MCF 10A (cell line): Measurements from ENCODE around the gene PADI1. TPM values are rescaled to one million over a fixed set of nuclear protein-coding genes. Genes with fewer than 3 reads are reported as not detected.
A peak's percentile ranks its signal among the peaks of the same experiment; 100 is the strongest.

Experiments
- BruUV-seq: library from RNA; stranded (reverse); fragments of 400-500 nt; replicated peaks from 2 replicates; lab custom pipeline; 2021; lab: Mats Ljungman, UMichigan
- CTCF ChIA-PET: fragments of 300-600 bp; sonication (Branson Sonifier 250); formaldehyde crosslinking; extraction: SDS; loops from one replicate; lab custom pipeline; 2021; ENCODE audit warnings: antibody characterized with exemption, inconsistent platforms; lab: Yijun Ruan, JAX
- POLR2A ChIA-PET: fragments of 300-600, 350-650 bp; sonication (Branson Sonifier 250); formaldehyde crosslinking; extraction: SDS; loops from one replicate; lab custom pipeline; 2020; ENCODE audit warnings: antibody characterized with exemption, inconsistent platforms; lab: Yijun Ruan, JAX
- DNase-seq: peaks from one replicate; pipeline ENCODE4 v3.0.0-alpha.2; 2018; ENCODE audit not compliant: unreplicated experiment
- H3K27ac Mint-ChIP-seq: one replicate; pipeline ENCODE4 v1.8.0; 2022; ENCODE audit warnings: mild to moderate bottlenecking, low read depth, mixed read lengths; ENCODE audit not compliant: unreplicated experiment
- H3K27me3 Mint-ChIP-seq: one replicate; pipeline ENCODE4 v1.8.0; 2022; ENCODE audit warnings: mixed read lengths; ENCODE audit not compliant: insufficient read depth, unreplicated experiment
- H3K36me3 Mint-ChIP-seq: one replicate; pipeline ENCODE4 v1.8.0; 2022; ENCODE audit warnings: mild to moderate bottlenecking, moderate library complexity, mixed read lengths; ENCODE audit not compliant: insufficient read depth, unreplicated experiment
- H3K4me1 Mint-ChIP-seq: one replicate; pipeline ENCODE4 v1.8.0; 2022; ENCODE audit warnings: mixed read lengths; ENCODE audit not compliant: insufficient read depth, unreplicated experiment
- H3K4me3 Mint-ChIP-seq: one replicate; pipeline ENCODE4 v1.8.0; 2022; ENCODE audit warnings: mild to moderate bottlenecking, moderate library complexity, mixed read lengths; ENCODE audit not compliant: unreplicated experiment
- H3K9me3 Mint-ChIP-seq: one replicate; pipeline ENCODE4 v1.8.0; 2022; ENCODE audit warnings: mixed read lengths; ENCODE audit not compliant: unreplicated experiment
- intact Hi-C: fragments of 100-400 bp; cut with micrococcal nuclease; formaldehyde crosslinking; loops from 2 replicates; pipeline ENCODE4 v1.14.1; 2022
- total RNA-seq: library from RNA; stranded (reverse); gene quantifications from 2 replicates; pipeline ENCODE4 v1.2.3, GENCODE V29; 2022
- TF ChIP-seq, protein P1 (sequence below): fragments of 200-600 bp; IDR thresholded peaks from one replicate; pipeline ENCODE4 v1.8.0; 2022; ENCODE audit warnings: antibody characterized with exemption, mild to moderate bottlenecking; ENCODE audit not compliant: unreplicated experiment

Gene PADI1
- total RNA-seq, 1 experiment from 2014 or later: 0.58 TPM

GRCh38 chr1:17207966-17208418 lies 3.1 kb downstream of the PADI1 start:
- ChIA-PET POLR2A (interaction anchor here (0.7 to 1.2 kb wide), 4 partner anchors 16 to 80 kb away, joined by 3 to 4 read pairs (median 3); no protein-coding TSS in a partner anchor), CTCF (interaction anchor here (0.5 to 1.9 kb wide), 5 partner anchors 8 to 937 kb away, joined by 3 to 6 read pairs (median 3); no protein-coding TSS in a partner anchor)
- TF ChIP-seq, protein P1, sequence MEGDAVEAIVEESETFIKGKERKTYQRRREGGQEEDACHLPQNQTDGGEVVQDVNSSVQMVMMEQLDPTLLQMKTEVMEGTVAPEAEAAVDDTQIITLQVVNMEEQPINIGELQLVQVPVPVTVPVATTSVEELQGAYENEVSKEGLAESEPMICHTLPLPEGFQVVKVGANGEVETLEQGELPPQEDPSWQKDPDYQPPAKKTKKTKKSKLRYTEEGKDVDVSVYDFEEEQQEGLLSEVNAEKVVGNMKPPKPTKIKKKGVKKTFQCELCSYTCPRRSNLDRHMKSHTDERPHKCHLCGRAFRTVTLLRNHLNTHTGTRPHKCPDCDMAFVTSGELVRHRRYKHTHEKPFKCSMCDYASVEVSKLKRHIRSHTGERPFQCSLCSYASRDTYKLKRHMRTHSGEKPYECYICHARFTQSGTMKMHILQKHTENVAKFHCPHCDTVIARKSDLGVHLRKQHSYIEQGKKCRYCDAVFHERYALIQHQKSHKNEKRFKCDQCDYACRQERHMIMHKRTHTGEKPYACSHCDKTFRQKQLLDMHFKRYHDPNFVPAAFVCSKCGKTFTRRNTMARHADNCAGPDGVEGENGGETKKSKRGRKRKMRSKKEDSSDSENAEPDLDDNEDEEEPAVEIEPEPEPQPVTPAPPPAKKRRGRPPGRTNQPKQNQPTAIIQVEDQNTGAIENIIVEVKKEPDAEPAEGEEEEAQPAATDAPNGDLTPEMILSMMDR: no peak
- H3K27me3 Mint-ChIP-seq: no peaks in the 10 kb centered on the region
- no peak overlapping the region for H3K4me3 Mint-ChIP-seq
- H3K4me1 Mint-ChIP-seq: peaks cover 27% of the 10 kb centered on the region
- no peaks in the 10 kb centered on the region for H3K9me3 Mint-ChIP-seq
- no peaks in the 10 kb centered on the region for H3K36me3 Mint-ChIP-seq
- no TSS peak for BruUV-seq
- intact Hi-C loops: no loop called here
- DNase-seq: peak; percentile 92
- no peak overlapping the region for H3K27ac Mint-ChIP-seq

DNA sequence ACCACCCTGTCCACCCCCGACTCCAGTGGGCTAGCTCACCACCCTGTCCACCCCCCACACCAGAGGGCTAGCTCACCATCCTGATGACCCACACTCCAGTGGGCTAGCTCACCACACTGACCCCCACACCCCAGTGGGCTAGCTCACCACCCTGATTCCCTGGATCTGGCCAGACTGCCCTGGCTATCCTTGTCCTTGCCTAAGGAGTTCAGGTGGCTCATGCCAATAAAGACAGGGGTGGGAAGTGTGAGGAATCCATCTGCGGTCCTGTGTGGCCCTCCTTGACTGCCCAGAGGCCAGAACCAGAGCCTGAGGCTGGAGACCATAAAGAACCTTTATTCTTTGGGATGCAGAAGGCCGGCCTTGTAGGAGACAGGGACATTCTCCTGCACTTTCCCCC lies 3.6 kb downstream of the PADI1 start:
- Mint-ChIP-seq H3K27ac (no peak overlapping the region), H3K9me3 (no peaks in the 10 kb centered on the region), H3K36me3 (no peaks in the 10 kb centered on the region), H3K27me3 (no peaks in the 10 kb centered on the region), H3K4me3 (no peak overlapping the region), H3K4me1 (peaks cover 31% of the 10 kb centered on the region)
- TF ChIP-seq, protein P1: no peak
- intact Hi-C loops: no loop called here
- POLR2A ChIA-PET: interaction anchor here (0.7 to 1.2 kb wide), 3 partner anchors 17 to 80 kb away, joined by 3 to 4 read pairs (median 3); no protein-coding TSS in a partner anchor
- no peak for DNase-seq
- BruUV-seq: no TSS peak
- CTCF ChIA-PET: interaction anchor here (0.6 to 1.5 kb wide), 3 partner anchors 7 to 936 kb away, joined by 3 to 6 read pairs (median 3); no protein-coding TSS in a partner anchor

DNA sequence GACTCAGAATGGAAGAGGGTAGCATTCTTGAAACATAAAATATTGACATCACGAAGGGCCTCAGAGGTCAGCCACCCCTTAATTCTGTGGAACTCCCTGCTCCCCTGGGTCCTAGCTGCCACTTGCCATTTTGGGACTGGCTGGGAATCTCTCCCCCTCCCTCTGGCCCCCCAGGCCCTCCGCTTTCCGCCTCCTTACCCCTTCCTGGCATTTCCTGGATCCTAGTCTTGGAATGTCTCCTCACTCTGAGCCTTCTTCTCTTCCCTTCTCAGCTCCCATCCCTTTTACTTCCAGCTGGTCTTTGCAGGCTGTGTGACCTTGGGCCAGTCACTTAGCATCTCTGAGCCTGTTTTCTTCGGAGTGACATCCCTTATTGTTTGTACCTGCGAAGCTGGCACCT lies 4.5 kb downstream of the PADI1 start:
- Mint-ChIP-seq H3K27ac (peak overlapping the region; percentile 59), H3K36me3 (no peaks in the 10 kb centered on the region), H3K4me1 (peaks cover 37% of the 10 kb centered on the region), H3K9me3 (no peaks in the 10 kb centered on the region), H3K27me3 (no peaks in the 10 kb centered on the region), H3K4me3 (no peak overlapping the region)
- CTCF ChIA-PET: interaction anchor here (0.6 kb wide), 1 partner anchor 9 kb away, joined by 4 read pairs; no protein-coding TSS in a partner anchor
- TF ChIP-seq, protein P1: no peak
- no peak for DNase-seq
- intact Hi-C loops: no loop called here
- no TSS peak for BruUV-seq
- POLR2A ChIA-PET: no interaction called here

DNA sequence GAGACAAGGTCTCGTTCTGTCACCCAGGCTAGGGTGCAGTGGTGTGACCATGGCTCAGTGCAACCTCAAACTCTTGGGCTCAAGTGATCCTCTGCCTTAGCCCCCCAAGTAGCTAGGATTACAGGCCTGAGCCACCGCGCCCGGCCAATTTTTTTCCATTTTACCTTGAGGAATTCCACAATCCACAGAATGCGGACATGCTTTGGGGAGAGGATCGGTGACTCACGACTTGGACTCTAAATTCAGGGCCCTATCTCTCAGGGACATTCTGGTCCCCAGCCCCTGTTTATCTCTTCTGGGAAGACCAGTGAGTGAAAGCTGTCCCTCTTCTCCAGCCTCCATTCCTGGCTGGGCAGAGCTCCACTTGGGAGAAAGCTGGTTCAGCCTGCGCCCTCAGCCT lies 5.2 kb downstream of the PADI1 start:
- DNase-seq: no peak
- no peak overlapping the region for H3K4me3 Mint-ChIP-seq
- intact Hi-C loops: no loop called here
- ChIA-PET POLR2A (no interaction called here), CTCF (interaction anchor here (0.5 kb wide), 1 partner anchor 11 kb away, joined by 4 read pairs; no protein-coding TSS in a partner anchor)
- no TSS peak for BruUV-seq
- H3K4me1 Mint-ChIP-seq: peaks cover 41% of the 10 kb centered on the region
- H3K27me3 Mint-ChIP-seq: no peaks in the 10 kb centered on the region
- H3K9me3 Mint-ChIP-seq: no peaks in the 10 kb centered on the region
- TF ChIP-seq, protein P1: no peak
- H3K36me3 Mint-ChIP-seq: no peaks in the 10 kb centered on the region
- peak overlapping the region; percentile 59 for H3K27ac Mint-ChIP-seq
